Stimulated activated CD8-positive, alpha-beta memory T cell treated with anti-CD3 and anti-CD28 coated beads, Interleukin-15, amount 100 ng/mL, for 4 hours (primary cell): Measurements from ENCODE around the gene ADAM15.

ENCODE experiments used
- DNase-seq, 2 donors: peaks; one replicate each; pipeline ENCODE4 v3.0.0-alpha.2; 2020; ENCODE audit warnings: low read depth in 2 of 2

ADAM15 gene

DNA sequence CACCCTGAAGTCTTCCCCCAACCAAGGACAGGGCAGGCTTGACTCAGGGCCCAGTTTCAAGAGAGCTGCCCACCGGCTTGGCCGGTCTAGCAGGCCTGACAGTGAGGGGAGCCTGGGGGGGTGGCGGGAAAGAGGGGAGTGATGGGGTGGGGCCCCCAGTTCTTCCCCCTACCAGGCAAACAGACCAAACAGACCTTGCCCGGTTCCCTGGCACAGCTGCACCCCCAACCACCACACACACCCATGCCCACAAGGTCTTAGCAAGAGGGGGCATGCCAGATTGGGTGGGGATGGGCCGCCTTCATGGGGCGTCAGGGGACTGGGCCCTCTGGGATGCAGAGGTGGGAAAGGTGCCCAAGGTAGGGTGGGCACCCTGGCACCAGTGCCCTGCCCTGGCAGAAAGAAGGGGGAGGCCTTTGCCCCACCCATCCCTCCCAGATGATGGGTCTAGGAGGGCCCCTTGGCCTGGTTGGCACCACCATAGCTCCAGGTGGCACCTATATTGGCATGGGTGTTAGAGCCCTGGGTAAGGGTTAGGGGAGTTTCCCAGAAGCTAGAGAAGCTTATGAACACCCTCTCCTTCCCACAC, 39.6 kb upstream of the ADAM15 start:
- no peak for DNase-seq

DNA sequence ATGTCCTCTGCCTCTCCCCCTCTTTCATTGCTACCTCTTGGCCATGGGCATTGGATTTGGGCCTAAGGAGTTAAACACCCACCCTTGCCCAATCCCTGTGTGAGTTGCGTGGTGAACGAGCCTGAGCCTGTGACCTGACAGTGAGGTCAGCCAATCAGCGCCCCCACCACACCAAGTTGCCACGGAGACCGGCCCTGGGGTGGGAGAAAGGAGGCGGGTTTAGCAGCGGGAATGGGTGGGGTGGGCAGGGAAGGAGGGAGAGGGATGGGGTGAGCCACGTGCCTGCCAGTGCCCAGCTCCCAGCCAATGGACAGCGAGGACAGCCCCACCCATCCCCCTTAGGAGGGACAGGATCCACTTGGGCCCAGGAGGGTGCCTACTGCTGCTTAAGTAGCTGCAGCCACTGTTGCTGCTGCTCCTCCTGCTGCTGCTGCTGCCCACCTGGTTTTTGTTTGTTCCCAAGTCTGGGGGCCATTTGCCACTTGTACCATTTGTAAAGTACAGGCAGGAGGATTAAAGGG, 39.0 kb upstream of the ADAM15 start:
- DNase-seq: no peak

DNA sequence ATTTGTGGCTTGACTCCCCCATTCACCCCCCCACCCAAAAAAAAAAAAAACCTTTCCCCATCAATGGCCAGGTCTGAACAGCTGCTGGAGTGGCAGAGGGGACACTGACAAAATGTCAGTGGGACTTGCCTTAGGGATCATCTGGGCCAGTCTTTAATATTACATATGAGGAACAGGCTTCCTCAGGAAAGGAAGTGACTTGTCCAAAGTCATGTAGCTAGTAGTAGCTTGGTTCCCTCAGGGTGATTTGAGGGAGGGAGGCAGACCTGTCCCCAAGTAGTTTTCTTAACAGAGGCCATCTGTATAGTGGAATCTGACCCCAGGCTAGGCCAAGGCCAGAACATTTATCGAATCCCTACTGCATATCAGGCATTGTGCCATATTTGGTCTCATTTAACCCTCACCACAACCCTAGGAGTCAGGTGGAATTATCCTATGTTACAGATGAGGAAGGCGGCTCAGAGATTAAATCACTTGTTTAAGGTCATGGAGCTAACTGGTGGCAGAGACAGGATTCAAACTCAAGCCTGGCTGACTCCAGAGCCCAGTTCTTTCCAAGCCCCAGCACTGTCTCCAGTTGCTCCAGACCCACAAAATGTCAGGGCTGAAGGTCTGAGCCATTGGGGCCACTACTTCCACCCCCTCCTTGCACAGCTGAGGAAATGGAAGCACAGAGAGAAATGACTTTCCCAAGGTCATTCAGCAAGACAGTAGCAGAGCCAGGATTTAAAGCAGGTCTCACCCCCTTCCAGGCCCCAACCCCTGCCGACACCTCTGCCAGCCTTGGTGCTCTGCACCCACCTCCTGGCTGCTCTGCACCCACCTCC, 38.1 kb upstream of the ADAM15 start:
- DNase-seq: no peak

DNA sequence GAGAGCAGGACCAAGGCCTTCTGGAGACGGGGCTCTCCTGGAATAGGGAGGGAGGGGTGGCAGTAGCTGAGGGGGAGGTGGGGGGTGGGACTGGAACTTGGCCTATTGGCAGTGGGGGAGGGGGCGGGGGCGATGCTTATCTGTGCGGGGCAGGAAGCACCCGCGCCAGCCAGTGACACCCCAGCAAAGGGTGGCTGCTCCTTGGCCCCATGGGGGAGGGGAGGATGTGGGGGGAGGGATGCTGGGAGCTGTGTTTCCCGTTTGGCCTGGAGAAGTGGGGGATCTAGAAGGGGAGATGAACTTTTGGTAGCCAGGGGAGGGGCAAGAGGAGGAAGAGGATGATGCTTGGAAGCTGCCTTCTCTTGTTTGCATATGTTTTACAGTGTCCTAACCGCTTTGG, 37.5 kb upstream of the ADAM15 start:
- DNase-seq: no peak

DNA sequence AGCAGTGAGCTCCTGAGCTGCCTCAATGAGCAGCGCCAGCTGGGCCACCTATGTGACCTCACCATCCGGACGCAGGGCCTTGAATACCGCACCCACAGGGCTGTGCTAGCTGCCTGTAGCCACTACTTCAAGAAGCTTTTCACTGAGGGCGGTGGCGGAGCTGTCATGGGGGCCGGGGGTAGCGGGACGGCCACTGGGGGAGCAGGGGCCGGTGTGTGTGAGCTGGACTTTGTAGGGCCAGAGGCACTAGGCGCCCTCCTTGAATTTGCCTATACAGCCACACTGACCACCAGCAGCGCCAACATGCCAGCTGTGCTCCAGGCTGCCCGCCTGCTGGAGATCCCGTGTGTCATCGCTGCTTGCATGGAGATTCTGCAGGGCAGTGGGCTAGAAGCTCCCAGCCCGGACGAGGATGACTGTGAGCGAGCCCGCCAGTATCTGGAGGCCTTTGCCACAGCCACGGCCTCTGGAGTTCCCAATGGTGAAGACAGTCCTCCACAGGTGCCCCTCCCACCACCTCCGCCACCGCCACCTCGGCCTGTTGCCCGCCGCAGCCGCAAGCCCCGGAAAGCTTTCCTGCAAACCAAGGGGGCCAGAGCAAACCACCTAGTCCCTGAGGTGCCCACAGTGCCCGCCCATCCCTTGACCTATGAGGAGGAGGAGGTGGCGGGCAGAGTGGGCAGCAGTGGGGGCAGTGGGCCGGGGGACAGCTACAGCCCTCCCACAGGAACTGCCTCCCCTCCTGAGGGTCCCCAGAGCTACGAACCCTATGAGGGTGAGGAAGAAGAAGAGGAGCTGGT, 36.2 kb upstream of the ADAM15 start:
- no peak for DNase-seq

DNA sequence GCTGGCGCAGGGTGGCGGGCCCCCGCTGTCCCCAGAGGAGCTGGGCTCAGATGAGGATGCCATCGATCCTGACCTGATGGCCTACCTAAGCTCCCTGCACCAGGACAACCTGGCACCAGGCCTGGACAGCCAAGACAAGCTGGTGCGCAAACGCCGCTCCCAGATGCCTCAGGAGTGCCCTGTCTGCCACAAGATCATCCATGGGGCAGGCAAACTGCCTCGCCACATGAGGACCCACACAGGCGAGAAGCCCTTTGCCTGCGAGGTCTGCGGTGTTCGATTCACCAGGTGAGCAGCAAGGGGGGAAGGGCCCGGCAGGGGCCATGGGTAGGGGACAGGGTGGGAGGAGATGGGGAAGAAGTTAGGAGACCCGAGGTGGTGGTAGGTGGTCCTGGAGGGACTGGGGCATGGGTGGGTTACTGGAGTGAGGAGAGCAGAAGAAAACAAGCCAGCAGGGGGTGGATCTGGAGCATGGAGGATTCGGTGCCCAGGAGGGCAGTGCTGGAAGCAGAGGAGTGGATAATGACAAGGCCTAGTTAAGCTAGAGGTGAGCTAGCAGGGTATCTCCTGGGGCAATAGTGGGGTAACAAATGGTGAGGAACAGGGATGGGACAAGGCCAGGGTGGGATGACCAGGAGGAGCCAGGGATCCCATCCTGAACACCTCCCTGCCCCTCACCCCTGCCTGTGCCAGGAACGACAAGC, 35.4 kb upstream of the ADAM15 start:
- DNase-seq: no peak

DNA sequence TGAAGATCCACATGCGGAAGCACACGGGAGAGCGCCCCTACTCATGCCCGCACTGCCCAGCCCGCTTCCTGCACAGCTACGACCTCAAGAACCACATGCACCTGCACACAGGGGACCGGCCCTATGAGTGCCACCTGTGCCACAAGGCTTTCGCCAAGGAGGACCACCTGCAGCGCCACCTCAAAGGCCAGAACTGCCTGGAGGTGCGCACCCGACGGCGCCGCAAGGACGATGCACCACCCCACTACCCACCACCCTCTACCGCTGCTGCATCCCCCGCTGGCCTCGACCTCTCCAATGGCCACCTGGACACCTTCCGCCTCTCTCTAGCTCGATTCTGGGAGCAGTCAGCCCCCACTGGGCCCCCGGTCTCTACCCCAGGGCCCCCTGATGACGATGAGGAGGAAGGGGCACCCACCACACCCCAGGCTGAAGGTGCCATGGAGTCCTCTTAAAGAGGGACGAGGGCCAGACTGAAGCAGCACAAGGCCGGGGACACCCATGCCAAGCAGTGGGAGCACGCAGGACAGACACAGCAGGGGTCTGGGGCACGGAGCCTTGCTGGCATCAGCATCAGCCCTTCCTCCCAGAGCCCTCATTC, 34.8 kb upstream of the ADAM15 start:
- no peak for DNase-seq

DNA sequence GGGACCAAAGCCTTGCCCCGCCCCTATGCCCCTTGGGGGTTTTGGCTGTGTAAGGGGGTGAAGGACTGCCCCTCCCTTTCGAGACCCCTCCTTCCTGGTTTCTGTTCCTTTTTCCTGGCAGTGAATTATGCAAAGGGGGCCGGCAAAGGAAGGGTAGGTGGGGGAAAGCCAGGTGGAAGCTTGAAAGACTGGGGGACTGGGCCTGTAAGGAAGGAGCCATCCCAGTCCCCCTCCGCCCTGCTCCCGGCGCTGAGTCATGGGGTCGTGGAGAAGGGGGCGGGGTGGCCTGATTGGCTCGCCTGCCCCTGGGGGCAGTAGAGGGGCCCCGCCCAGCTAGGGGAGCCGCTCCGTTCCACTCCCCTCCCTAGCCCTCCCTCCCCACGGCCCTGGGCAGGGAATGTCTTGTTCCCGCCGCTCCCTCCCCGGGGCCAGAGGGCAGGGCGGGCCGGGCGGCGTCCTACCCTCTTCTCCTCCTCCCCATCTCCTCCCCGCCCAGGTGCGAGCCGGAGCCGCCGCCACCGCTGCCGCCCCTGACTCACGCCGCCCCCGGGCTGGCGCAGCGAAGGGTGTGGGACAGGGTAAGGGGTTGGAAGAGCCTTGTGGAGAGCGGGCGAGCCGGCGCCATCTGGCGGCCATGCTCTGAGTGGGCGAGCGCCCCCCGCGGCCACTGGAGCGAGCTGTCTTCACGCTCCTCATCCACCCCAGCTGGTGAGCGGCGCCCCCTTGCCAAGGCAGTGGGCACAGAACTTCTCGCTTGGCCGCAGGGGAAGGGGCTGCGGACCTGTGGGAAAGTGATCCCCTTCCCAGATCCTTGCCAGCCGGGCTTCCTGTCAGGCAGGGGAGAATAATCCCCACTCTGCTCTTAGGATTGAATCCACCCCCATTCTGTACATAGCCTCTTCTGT, 33.8 kb upstream of the ADAM15 start:
- DNase-seq: peak; percentile 85 to 87

DNA sequence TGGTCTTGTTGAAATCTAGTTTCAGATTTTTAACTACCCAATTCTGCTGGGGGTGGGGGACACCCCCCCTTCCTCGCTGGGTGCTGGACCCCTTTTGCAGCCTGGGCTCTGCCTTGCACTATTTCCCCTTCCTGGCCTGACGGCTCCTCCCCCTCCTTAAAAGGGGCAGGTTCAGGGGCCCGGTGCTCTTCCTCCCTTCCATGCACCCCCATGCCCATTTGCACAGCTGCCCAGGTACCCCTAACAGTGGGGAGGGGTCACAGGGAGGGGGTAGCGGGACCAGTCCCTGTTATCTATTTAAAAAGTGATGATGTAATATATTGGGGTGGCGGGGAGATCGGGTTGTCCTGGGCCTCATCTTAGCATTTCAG, 33.2 kb upstream of the ADAM15 start:
- no peak for DNase-seq

DNA sequence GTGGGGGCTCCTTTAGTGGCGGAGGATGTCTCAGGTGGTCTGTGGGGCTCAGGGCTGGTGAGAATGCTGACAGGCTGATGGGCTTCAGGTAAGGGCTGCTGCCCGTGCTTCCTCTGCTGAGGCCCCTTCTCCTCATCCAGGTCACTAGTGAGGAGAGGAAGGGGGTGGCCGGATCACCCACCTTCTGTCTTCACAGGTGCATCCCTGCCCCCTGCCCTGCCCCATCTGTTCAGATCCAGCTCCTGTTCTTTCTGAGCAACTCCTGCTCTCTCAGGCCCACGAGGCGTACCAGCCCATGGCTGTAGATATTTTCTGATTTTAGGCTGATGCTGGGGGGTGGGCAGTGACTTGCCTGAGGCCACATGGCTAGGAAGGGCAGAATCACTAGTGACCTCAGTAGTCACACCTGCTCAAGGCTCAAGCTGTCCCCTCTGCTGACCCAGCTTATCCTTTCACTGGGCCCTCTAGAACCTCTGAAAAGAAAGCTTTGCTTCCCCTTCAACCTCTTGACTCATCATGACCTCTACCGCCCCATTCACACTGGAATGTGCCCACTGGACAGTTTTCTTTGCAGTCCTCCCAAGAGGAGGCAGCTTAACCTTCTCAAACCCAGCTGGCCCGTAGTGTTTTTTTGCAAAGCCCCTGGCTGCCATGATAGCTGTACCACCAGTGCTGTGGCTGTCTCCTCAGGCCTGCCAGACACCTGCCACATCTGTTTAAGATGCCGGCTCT, 32.3 kb upstream of the ADAM15 start:
- DNase-seq: no peak

DNA sequence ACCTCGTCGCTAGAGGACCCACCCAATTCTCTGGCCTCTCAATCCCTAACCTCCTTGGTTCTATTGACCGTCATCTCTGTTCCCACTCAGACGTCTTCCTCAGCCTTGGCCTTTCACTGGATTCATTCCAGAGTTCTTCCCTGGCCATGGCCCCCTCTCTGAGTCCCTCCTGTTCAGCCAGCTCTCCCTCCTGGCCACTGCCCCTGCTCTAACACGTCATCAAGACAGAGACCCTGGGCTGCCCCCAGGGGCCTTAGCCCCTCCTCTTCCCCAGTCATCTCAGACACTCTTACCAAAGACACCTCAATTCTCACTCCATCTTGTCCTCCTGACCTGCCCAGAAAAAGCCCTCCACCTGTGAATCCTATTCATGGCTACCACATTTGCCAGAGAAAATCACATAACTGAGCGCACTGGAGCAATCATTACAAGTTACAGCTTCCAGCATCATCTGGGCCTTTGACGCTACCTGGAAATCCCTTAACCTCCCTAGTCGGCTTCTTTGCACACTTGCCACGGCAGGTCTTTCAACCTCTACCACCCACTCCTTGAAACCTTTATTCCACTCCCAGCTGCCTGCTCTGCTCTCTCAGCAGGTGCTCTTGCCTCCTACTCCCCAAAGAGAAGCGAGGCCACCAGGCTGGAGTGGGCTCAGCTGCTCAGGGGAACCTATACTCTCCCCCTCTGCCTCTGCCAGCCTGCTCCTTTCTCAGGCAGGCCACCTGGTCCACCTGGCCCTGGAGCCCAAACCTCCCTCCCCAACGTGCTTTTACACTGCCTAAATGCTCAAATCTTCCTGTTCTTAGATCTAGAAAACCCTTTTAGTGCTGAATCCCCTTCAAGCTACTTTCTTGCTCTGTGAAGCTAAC, 31.5 kb upstream of the ADAM15 start:
- no peak for DNase-seq

DNA sequence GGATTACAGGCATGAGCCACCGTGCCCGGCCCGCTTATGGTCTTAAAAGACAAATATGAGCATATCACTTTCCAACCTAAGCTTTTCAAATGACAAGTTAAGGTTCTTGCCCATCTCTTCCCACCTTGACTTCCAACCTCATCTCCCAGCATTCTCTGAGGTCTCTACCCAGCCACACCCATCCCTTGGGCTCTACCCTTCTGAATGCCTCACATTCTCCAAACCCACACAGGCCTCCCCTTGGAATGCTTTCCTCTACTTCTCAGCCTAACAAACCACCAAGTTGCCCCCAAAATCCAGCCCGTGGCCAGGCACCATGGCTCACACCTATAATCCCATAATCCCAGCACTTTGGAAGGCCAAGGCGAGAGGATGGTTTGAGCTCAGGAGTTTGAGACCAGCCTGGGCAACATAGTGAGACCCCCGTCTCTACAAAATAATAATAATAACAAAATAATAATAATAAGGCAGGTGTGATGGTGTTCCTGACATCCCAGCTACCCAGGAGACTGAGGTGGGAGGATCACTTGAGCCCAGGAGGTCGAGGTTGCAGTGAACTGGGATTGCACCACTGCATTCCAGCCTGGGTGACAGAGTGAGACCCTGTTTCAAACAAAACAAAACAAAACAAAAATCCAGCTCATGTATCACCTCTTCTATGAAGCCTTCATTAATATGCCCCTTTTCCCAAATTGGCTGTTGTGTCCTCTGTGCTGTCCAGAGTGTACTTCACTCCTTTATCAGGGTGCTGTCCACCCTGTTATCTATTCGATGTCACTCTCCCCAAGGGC, 28.8 kb upstream of the ADAM15 start:
- DNase-seq: no peak

DNA sequence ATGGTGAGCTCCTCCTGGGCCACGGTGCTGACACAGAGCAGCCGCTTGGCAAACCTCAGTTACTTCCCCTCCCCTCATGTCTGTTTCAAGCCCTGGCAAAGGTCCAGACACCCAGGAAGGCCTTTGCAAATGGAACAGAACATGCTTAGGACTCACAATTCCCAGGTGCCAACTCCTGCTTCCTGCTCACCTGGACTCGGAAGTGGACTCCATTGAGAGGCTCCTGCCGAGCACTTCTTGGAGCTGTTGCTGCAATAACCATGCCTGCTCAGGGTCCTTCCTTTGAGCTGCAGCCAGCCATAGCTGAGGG, 28.2 kb upstream of the ADAM15 start:
- no peak for DNase-seq

DNA sequence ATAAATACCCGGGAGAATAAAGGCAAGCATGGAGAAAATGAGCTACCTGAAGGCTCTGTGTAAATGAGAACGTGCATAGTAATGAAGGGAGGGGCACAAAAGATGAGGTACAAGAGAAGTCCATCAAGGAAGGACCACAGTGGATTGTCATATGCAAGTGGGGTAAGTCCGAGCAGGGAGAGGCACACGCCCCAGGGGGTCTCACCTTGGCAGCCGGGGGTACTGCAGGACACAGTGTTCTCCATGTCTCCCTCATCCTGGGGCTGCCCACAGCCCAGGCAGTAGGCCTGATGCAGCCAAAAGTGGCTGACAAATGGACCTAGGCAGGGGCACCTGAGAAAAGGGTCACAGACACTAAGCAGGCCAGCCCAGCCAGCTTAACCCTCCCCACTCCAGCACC, 27.5 kb upstream of the ADAM15 start:
- no peak for DNase-seq

DNA sequence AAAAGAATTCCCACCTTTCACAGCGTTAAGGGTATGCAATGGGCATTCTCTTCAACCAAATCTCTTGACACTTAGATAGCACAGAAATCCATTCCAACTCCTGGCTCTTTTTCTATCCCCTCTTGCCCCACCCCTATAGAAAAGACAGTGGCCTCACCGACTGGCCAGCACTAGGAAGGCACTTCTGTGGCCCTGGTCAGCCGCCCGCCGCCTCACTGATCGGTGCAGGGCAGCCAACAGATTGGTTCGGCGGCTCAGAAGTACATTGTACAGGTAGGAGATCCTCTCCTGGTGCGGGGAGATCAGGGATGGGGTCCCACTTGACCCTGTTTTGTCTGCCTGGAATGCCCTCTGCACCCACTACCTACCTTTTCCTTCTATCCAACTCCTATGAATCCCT, 26.8 kb upstream of the ADAM15 start:
- DNase-seq: no peak

DNA sequence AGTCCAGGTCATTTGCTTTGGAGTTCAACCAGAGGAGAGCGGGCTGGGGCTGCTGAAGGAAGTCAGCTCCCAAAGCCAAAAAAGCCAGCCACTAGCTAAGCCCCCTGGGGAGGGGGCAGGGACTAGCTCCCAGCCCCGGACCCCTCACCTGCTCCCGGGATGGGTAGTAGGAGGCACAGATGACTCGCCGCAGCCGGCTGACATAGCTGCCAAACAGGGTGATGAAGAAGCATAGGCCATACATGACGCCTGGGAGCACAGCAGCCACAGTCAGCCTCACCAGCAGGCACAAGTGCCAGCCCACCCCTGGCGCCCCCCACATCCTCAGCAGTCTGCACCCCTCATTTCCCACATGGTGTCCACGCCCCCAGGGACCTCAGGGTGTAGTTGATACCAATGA, 25.0 kb upstream of the ADAM15 start:
- no peak for DNase-seq

DNA sequence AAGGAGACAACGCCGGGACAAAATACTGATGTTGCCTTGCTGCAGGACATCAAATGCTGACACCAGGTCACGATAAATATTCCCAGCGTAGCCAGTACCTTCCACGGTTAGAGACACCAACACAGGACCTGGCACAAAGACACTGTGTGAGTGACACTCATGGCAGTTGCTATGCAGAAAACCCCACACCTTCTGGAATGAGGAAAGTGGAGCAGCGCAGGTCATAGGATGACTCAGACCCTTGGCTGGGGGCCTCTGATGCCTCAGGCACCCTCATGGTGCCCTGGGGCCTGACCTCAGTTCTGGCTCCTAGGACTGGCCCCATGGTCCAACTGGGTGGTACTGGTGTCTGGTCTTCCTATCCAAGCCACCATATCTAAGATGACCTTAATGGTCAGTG, 24.5 kb upstream of the ADAM15 start:
- DNase-seq: no peak

DNA sequence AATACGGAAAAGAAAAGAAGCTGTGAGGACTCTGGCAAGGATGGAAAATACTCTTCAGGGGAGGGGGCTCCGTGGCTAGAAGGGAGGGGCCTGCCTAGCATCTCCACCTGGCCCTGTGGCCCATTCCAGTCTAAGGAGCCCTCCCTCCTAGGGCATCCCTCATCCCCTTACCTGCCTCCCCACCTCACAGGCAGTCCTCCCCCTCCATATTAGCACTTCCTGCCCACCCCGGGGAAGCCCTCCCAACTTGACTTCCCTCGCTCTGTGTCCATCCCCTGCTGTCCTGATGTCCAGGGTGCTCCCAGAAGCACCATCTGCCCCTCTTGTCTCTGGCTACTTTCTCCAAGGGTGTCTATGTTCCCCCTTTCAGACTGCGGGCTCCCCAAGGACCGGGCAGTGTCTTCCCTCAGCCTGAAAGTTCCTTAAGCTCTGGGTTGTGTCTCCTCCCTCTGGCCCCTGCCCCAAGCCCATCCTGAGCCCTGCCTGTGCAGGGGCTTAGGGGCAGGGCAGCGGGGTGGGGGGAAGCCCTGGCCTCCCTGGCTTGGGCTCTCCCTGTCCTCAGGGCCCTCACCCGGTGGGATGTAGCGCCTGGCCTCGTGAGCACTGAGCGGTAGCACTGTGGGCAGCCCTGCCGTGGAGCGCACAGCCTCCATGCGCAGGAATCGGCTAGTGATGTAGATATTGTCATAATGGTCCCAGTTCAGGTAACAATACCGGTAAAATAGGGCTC, 21.4 kb upstream of the ADAM15 start:
- no peak for DNase-seq
